GM18507 (cell line): ENCODE measurements around the gene INTS1.

Experiments
- DNase-seq: peaks from one replicate; pipeline ENCODE4 v3.0.0; 2011; ENCODE audit warnings: low read depth; ENCODE audit not compliant: insufficient read length; ENCODE audit errors: extremely low spot score
- FAIRE-seq: peaks from 2 replicates; lab custom pipeline; 2011; peaks lifted over from hg19 to GRCh38; lab: Jason Lieb, UNC

Gene INTS1

DNA sequence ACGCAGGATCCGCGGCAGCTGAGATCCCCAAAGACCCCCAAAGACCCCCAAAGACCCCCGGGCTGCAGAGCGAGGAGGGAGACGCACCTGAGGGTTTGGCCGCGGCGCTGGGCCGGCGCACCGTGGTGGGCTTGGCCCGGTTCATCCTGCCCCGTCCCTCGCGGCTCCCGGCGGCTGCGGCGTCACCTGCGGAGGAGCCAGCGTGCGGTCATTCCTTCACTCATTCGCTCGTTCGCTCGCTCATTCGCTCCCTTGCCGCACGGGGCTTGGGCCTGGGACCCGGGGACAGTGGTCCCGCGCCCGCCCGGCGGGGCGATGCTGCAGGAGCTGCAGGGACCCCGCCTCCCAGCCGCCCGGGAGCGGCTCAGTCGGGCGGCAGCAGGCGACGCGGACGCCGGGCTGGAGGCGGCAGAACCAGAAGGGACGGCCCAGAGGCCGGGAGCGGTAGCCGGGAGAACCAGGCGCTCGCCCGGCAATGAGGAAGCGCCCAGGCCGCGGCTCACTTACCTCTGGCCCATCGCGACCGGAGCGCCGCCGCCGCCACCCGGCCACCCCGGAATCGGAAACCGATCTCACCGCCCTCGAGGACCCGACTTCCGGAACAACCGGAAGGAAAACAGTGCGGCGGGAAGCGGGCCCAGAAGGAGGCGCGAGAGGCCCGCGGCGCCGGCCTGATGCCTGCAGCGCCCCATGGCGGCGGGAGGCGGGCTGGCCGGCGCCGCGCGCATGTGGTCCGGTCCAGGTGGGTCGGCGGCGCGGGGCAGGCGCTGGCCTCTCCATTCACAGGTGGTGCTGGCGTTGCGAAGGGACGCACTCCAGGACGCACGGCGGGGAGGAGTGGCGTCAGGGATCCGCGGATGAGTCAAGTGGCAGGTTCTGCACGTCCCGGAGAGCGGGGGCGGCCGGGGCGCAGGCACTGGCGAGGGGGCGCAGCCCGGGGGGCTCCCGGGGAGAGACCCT is at the start of gene INTS1:
INTS1 (minus strand) TSS at position 574 of the 960 bp plus-strand sequence; CDS start at position 145, 429 bp downstream.
- FAIRE-seq (peak; percentile 87), DNase-seq (peak; percentile 89)

GRCh38 chr7:1553512-1554210 is 49.5 kb upstream of the INTS1 start:
- FAIRE-seq, result no peak

DNA sequence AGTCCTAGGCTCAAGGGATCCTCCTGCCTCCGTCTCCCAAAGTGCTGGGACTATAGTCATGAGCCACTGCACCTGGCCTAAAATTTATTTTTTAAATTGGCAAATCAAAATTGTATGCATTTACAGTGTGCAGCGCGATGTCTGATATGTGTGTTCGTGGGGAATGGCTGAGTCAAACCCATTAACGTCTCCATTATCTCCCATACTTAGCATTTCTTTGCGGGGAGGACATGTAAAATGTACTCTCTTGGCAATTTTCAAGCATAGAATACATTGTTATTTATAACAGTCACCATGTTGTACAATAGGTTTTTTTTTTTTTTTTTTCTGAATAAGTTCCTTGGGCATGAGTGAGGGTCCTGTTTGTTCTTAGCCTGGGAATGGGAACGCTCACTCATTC is 48.0 kb upstream of the INTS1 start:
- FAIRE-seq, result no peak
- DNase-seq, result no peak

More at GRCh38 chr7:1553512-1554210, 49.5 kb upstream of the INTS1 start:
- no peak for DNase-seq

GRCh38 chr7:1550846-1551155 is 46.6 kb upstream of the INTS1 start:
- FAIRE-seq, result no peak
- DNase-seq, result no peak

DNA sequence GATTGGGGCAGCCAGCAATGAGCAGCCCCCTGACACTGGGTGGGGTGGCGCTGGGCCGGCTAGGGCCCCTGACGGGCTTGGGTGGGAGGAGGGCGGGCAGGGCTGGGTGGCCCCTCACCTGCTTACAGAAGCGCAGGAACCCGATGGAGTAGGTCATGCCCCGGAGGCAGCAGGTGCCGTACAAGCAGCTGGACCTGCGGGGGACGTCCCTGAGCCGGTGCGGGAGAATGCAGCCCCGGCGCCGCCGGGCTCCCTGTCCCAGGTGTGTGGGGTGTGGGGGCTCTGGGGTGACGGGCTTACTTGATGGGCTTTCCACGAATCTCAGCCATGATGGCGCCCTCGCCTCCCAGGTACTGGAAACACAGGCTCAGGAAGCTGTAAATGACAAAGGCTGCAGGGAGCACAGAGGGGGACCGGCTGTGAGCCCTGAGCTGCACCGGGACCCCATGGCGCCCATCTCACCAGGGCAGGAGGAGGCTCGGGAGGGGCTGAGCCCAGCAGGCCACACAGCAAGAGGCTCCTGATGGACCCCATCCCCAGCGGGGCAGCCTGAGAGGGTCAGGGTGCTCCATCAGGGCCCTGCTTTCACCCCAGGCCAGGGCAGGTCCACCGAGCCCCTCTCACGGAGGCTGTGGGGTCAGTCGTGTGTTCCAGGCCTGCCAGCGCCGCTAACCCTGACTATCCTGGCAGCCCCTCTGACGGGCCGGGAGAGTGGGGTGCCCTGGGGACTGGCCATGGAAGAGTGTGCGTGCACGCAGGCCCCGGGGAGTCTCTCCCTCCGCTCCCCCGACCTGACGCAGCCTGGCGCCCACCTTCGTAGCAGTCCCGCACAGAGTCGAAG is 46.0 kb upstream of the INTS1 start:
- FAIRE-seq (no peak), DNase-seq (no peak)

- DNase-seq, result no peak
- no peak for FAIRE-seq
Measured at GRCh38 chr7:1549357-1550004, 45.3 kb upstream of the INTS1 start.

GRCh38 chr7:1548944-1549343 is 44.8 kb upstream of the INTS1 start:
- no peak for FAIRE-seq

DNA sequence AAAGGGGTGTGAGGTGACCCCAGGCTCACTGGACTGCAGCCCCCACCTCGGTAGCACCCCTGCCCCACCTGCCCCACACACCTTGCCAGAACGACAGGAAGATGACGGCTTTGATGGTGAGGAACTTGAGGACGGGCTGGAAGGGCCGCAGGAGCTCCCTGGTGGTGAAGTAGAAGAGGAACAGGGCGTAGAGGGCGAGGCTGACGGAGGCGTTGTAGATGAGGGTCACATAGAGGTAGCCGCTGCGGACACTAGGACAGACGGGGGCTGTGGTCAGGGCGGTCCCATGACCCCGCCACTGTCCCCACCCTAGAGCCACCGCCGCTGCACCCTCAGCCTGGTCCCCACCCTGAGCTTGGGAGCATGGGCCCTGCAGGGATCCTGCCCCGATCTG is 44.2 kb upstream of the INTS1 start:
- FAIRE-seq (no peak), DNase-seq (no peak)

More at GRCh38 chr7:1548944-1549343, 44.8 kb upstream of the INTS1 start:
- no peak for DNase-seq

DNA sequence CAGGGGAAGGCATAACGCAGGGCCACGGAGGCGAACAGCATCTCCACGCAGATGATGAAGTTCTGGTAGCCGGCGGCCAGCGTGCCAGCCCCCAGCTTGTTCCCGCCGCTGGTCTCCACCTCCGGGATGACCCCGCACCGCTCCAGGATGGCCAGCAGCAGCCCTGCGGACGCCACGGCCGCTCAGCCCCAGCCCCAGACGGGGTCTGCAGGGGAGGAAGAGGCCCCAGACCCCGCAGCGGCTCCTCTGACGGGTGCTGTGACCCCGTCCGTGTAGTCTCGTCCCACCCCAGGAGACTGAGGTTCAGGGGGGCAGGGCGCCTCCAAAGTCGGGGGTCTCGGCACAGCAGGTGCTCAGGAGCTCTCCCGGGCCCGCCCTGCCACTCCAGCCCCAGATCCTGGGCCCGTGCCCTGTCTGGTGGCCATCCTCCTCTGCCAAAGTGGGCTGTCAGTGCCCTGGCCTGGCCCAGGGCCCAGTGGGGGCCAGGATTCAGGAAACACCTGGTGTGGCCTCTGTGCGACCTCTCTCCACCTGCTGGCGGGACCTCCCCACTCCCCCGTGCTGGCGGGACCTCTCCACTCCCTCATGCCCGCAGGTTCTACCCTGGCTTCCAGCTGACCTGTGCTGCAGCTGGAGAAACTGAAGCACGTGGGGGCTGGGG is 43.7 kb upstream of the INTS1 start:
- no peak for FAIRE-seq

DNA sequence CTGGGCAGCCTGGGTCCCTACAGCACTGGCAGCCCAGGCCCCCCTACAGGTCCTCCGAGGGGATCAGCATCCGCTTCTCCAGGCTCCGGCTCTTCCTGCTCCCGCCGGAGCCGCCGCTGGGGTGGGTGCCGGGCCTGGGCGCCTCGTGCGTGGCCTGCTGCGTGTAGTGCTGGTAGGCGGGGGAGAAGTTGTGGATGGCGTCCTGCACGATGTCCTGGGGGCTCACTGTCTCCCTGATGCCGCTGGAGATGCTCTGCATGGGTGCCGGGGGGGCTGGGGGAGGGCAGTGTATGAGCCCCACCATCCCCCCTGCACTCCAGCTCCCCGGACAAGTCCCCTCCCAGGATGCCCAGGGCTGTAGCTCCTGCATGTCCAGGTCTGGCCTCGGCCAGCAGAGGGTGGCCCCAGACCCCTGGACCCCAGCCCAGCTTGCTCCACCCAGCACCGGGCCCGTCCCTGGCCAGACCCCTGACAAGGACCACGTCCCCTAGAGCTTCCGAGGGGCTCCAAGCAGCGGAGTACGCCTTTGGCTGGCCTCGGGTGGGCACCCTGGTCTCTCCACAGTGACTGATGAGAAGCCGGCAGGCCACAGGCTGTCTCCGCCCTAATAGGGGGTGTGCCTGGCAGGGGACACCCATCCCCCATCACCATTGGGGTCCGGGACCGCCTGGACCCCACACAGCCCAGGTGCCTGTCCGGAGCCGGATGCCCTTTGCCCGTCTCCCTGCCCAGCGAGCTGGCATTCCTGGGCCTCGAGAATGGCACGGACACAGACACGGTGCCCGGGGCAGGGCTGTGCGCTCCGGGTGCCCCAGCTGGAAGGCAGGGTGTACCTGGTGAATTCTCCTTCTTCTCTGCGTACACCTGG is 43.0 kb upstream of the INTS1 start:
- FAIRE-seq, result no peak
- DNase-seq, result no peak

More for the DNA sequence above, 43.7 kb upstream of the INTS1 start:
- no peak for DNase-seq

DNA sequence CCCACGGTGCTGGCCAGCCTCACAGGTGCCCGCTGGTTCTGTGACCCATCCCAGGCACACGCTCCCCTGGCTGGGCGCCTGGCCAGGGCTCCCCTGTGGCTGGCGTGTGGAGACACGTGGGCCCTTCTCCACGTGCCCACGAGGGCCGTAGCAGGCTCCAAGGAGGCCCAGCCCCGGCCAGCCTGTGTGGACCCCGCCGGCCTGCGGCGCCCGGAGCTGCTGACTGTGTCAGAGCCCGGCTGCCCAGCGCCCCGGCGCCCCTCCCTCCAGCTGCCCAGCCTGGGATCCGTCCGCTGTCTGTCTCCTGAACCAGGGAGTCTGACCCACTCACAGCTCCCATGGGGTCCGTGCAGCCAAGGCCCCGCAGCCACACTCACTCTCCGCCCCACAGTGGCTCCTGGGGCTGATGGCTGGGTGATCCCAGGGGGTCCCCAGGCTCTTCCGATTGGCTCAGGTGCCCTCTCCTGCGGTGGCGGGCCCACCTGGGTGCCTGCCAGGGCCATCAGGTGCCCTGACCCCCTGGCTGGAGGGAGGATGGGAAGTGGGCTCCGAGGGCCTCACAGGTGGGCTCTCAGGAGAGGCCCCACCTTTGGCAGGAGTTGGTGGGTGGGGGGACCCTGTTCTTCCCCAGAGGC is 42.2 kb upstream of the INTS1 start:
- DNase-seq (no peak), FAIRE-seq (no peak)

- FAIRE-seq (no peak), DNase-seq (no peak)
Measured at GRCh38 chr7:1545417-1546246, 41.4 kb upstream of the INTS1 start.

DNA sequence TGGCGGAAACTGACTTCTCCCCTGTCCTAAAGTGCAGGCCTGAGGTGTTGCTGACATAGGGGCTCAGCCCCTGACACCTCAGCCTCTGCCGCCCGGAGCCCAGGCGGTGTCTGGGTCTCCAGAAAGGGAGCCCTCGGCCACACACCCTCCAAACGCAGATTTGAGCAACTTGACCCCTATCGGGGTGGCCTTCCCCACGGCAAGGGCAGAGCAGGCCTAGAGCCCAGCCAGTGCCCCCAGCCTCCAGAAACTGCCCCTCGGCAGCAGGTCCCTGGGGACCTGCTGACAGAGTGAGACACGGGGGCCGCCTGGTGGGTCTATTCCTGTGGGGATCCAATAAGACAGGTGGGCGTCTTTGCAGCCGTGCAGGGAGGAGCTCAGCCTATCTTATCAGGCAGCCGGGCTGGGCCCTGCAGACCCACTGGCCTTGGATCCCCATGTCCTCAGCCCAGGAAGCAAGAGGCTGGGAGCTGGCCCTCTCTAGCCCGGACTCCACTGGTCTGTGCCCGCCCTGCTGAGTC is 40.8 kb upstream of the INTS1 start:
- FAIRE-seq, result no peak
- no peak for DNase-seq

GRCh38 chr7:1544178-1544895 is 40.1 kb upstream of the INTS1 start:
- FAIRE-seq, result no peak

GRCh38 chr7:1543826-1544177 is 39.6 kb upstream of the INTS1 start:
- DNase-seq (no peak), FAIRE-seq (no peak)

More at GRCh38 chr7:1544178-1544895, 40.1 kb upstream of the INTS1 start:
- DNase-seq, result no peak
